Activated CD8-positive, alpha-beta T cell treated with anti-CD3 and anti-CD28 coated beads for 36 hours (primary cell): ENCODE data around the gene SPINT1. TPM values are rescaled to one million over a fixed set of nuclear protein-coding genes. Genes with fewer than 3 reads are reported as not detected.

Source experiments
- ATAC-seq: fragments of 200-7000 bp; cut with Tn5 transposase; one replicate; pipeline ENCODE4 v1.10.0; 2021; ENCODE audit warnings: mild to moderate bottlenecking, moderate library complexity
- CTCF ChIA-PET: fragments of 350-600 bp; sonication (Branson Sonifier 250); formaldehyde crosslinking; loops from one replicate; lab custom pipeline; 2021; ENCODE audit warnings: antibody characterized with exemption; lab: Charles Lee
- POLR2A ChIA-PET: fragments of 350-600 bp; sonication (Branson Sonifier 250); formaldehyde crosslinking; loops from one replicate; lab custom pipeline; 2021; ENCODE audit warnings: antibody characterized with exemption; lab: Charles Lee
- DNase-seq: peaks from one replicate; pipeline ENCODE4 v3.0.0-alpha.2; 2020
- H3K27ac Mint-ChIP-seq: one replicate; pipeline ENCODE4 v1.8.0; 2021; ENCODE audit warnings: mild to moderate bottlenecking, mixed read lengths
- H3K27me3 Mint-ChIP-seq: one replicate; pipeline ENCODE4 v1.8.0; 2021; ENCODE audit warnings: mixed read lengths
- H3K36me3 Mint-ChIP-seq: one replicate; pipeline ENCODE4 v1.8.0; 2021; ENCODE audit warnings: low read depth, mixed read lengths
- H3K4me1 Mint-ChIP-seq: one replicate; pipeline ENCODE4 v1.8.0; 2021; ENCODE audit warnings: low read depth, mixed read lengths
- H3K4me3 Mint-ChIP-seq: one replicate; pipeline ENCODE4 v1.8.0; 2021; ENCODE audit warnings: mild to moderate bottlenecking, moderate library complexity, mixed read lengths
- H3K9me3 Mint-ChIP-seq: one replicate; pipeline ENCODE4 v1.8.0; 2021; ENCODE audit warnings: mixed read lengths
- intact Hi-C: fragments of 100-400 bp; cut with micrococcal nuclease; formaldehyde crosslinking; loops from one replicate; pipeline ENCODE4 v1.10.0; 2022
- total RNA-seq, 2 experiments: library from RNA; stranded (reverse); gene quantifications; one replicate each; pipeline ENCODE4 v1.2.3, GENCODE V29; 2021
- TF ChIP-seq, protein P1 (sequence below): fragments of 200-600 bp; IDR thresholded peaks from one replicate; pipeline ENCODE4 v1.8.0; 2022; ENCODE audit warnings: antibody characterized with exemption, mild to moderate bottlenecking

Gene SPINT1
- total RNA-seq, 2 experiments from 2014 or later = 6.3 to 6.5 TPM

- intact Hi-C loops = no loop called here
- CTCF ChIA-PET = interaction anchor here (0.7 to 4.2 kb wide), 11 partner anchors 12 to 68 kb away, joined by 3 to 25 read pairs (median 6); partner anchors contain the start of genes SPINT1 and VPS18
Measured at GRCh38 chr15:40872791-40873693, 29.2 kb downstream of the SPINT1 start.

DNA sequence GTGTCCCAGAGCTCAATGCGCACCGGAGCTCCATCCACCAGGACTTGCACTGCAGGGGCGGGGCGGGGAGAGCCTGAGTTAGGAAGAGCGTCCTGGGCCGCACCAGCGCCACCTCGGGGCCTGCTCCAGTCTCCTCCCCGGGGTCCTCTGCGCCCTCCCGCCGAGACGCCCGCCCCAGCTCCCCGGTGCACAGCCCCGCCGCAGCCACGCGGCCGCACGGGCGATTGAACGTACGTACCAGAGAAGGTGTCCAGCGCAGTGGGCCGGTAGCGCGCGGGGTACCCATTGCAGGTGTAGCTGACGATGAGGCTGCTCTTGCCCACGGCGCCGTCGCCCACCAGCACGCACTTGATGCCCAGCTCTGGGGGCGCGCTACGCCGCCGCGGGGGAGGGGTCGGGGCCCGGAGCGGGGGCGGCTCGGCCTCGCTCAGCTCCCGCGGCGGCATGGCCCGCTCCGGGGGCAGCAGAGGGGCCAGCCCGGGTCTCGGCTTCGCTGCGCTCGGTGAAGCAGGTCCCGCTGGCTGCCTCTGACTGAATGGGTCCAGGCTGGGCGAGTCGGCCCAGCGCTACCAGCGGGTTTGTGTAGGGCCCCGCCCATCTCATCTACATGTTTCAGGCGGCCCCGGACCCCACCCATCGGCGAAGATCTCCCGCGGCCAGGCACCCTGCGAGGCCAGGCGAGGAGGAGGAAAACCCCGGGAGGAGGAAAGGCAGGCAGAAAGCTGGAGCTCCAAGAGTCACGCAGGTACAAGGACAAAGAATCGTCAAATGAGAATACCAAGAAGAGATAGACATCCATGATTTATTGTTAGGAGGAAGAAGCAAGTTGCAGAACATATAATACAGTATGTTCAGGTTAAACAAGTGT, 30.1 kb downstream of the SPINT1 start, which contains the start of gene RHOV:
TSS of gene RHOV (minus strand) at position 541 of the 868 bp plus-strand sequence. CDS start at position 446, 95 bp downstream.
- peaks cover 23% of the 10 kb centered on the region for H3K4me1 Mint-ChIP-seq
- intact Hi-C loops = no loop called here
- peak within 1 kb of the TSS; percentile 77 for H3K4me3 Mint-ChIP-seq
- H3K9me3 Mint-ChIP-seq = no peaks in the 10 kb centered on the region
- CTCF ChIA-PET = interaction anchor here (0.7 to 2.8 kb wide), 9 partner anchors 11 to 67 kb away, joined by 3 to 22 read pairs (median 4); partner anchors contain the start of genes SPINT1 and VPS18
- H3K27ac Mint-ChIP-seq = no peak within 1 kb of the TSS
- H3K36me3 Mint-ChIP-seq = no peaks in the 10 kb centered on the region
- POLR2A ChIA-PET = interaction anchor here (1.0 to 1.8 kb wide), 2 partner anchors 11 to 105 kb away, joined by 4 to 5 read pairs; no protein-coding TSS in a partner anchor
- DNase-seq = peak; percentile 63
- ATAC-seq = peak; percentile 79
- peaks cover 9% of the 10 kb centered on the region for H3K27me3 Mint-ChIP-seq
- TF ChIP-seq, protein P1, sequence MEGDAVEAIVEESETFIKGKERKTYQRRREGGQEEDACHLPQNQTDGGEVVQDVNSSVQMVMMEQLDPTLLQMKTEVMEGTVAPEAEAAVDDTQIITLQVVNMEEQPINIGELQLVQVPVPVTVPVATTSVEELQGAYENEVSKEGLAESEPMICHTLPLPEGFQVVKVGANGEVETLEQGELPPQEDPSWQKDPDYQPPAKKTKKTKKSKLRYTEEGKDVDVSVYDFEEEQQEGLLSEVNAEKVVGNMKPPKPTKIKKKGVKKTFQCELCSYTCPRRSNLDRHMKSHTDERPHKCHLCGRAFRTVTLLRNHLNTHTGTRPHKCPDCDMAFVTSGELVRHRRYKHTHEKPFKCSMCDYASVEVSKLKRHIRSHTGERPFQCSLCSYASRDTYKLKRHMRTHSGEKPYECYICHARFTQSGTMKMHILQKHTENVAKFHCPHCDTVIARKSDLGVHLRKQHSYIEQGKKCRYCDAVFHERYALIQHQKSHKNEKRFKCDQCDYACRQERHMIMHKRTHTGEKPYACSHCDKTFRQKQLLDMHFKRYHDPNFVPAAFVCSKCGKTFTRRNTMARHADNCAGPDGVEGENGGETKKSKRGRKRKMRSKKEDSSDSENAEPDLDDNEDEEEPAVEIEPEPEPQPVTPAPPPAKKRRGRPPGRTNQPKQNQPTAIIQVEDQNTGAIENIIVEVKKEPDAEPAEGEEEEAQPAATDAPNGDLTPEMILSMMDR = peak; percentile 35

More at GRCh38 chr15:40872791-40873693, 29.2 kb downstream of the SPINT1 start:
- POLR2A ChIA-PET = interaction anchor here (0.8 to 1.8 kb wide), 4 partner anchors 10 to 104 kb away, joined by 4 to 5 read pairs (median 4); partner anchors contain the start of gene VPS18
- peak overlapping the region; percentile 77 for H3K4me3 Mint-ChIP-seq
- no peak overlapping the region for H3K27ac Mint-ChIP-seq
- no peaks in the 10 kb centered on the region for H3K9me3 Mint-ChIP-seq
- DNase-seq (no peak), ATAC-seq (no peak)
- no peaks in the 10 kb centered on the region for H3K36me3 Mint-ChIP-seq
- peaks cover 9% of the 10 kb centered on the region for H3K27me3 Mint-ChIP-seq
- H3K4me1 Mint-ChIP-seq = peaks cover 18% of the 10 kb centered on the region
- TF ChIP-seq, protein P1 = no peak

DNA sequence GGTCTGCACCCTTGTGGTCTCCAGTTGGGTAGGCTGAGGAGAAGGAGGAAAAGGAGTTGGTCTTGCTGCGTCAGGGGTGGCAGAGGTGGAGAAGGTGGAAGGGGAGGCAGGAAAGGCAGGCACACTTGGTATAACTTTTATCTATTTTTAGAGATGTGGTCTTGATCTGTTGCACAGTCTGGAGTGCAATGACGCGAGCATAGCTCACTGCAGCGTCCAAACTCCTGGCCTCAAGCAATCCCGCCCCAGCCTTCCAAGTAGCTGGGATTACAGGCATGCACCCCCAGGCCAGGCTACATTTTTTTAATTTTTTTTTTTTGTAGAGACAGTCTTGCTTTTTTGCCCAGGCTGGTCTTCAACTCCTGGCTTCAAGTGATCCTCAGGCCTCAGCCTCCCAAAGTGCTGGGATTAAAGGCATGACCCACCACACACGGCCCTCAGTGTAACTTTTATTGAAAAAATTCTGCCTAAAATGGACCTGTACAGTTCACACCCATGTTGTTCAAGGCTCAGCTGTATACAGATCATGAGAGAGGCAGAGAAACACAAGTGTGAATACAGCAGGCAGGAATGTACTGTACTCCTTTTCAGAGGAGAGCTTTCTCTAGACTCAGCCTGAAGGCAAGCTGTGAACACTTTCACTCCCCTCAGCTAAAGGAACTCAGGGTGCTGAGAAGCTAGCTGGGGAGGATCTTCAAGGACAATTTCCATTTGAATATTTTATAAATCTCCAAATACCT, 32.3 kb downstream of the SPINT1 start:
- intact Hi-C loops = no loop called here
- H3K27me3 Mint-ChIP-seq = peaks cover 9% of the 10 kb centered on the region
- no peak for ATAC-seq
- TF ChIP-seq, protein P1 = no peak
- DNase-seq = no peak
- H3K27ac Mint-ChIP-seq = no peak overlapping the region
- no peak overlapping the region for H3K4me3 Mint-ChIP-seq
- POLR2A ChIA-PET = interaction anchor here (0.6 to 0.7 kb wide), 2 partner anchors 16 to 213 kb away, joined by 3 read pairs; no protein-coding TSS in a partner anchor
- CTCF ChIA-PET = interaction anchor here (5.2 kb wide), 1 partner anchor 19 kb away, joined by 40 read pairs; the partner anchor contains the start of gene VPS18
- peaks cover 31% of the 10 kb centered on the region for H3K4me1 Mint-ChIP-seq
- no peaks in the 10 kb centered on the region for H3K9me3 Mint-ChIP-seq
- H3K36me3 Mint-ChIP-seq = no peaks in the 10 kb centered on the region

GRCh38 chr15:40877694-40878093, 33.8 kb downstream of the SPINT1 start:
- DNase-seq (no peak), ATAC-seq (no peak)
- Mint-ChIP-seq H3K27me3 (peaks cover 9% of the 10 kb centered on the region), H3K4me1 (peaks cover 18% of the 10 kb centered on the region), H3K9me3 (peaks cover 1% of the 10 kb centered on the region), H3K36me3 (no peaks in the 10 kb centered on the region), H3K27ac (no peak overlapping the region), H3K4me3 (no peak overlapping the region)
- TF ChIP-seq, protein P1 = no peak
- intact Hi-C loops = no loop called here
- POLR2A ChIA-PET = no interaction called here
- CTCF ChIA-PET = interaction anchor here (0.8 to 5.2 kb wide), 3 partner anchors 14 to 64 kb away, joined by 4 to 40 read pairs (median 6); partner anchors contain the start of gene VPS18
